WTC11 (cell line): ENCODE data around the gene SLC22A12.

Experiments
- ETV6 ChIP-seq: sonication (generic); formaldehyde crosslinking; IDR thresholded peaks from 2 replicates; pipeline ENCODE4 v1.8.1; 2022; ENCODE audit warnings: mild to moderate bottlenecking, missing genetic modification reagents
- GABPB1 ChIP-seq: sonication (generic); formaldehyde crosslinking; IDR thresholded peaks from 2 replicates; pipeline ENCODE4 v1.8.1; 2023; ENCODE audit warnings: mild to moderate bottlenecking, missing genetic modification reagents
- KAT7 ChIP-seq: sonication (generic); formaldehyde crosslinking; IDR thresholded peaks from 2 replicates; pipeline ENCODE4 v1.8.1; 2023; ENCODE audit warnings: missing genetic modification reagents, mild to moderate bottlenecking, borderline replicate concordance
- TF ChIP-seq, protein P1 (sequence below): fragments of 200-600 bp; IDR thresholded peaks from 2 replicates; pipeline ENCODE4 v1.8.0; 2022; ENCODE audit warnings: antibody characterized with exemption
- TF ChIP-seq, protein P2 (sequence below): sonication (generic); formaldehyde crosslinking; IDR thresholded peaks from 2 replicates; pipeline ENCODE4 v1.8.1; 2023; ENCODE audit warnings: mild to moderate bottlenecking, missing genetic modification reagents, moderate library complexity

DNA sequence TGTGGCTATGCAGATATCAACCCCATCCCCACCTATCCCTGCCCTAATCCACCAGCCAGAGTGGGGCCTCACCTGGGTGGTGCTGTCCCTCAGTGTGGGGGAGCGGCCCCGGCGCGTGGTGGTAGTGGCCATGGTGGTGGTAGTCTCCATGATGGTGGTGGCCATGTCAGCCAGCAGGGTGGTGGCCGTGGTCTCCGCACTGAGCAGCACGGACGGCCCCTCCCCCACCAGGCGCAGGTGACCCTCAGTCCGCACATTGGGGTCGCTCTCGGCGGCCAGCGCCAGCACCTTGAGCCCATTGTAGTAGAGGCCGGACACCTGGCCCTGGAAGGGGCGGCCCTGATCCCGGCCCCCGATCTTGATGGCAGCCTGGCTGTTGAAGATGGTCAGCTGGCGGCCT, 31.7 kb downstream of the SLC22A12 start:
- TF ChIP-seq ETV6, result no peak
- TF ChIP-seq, protein P1, sequence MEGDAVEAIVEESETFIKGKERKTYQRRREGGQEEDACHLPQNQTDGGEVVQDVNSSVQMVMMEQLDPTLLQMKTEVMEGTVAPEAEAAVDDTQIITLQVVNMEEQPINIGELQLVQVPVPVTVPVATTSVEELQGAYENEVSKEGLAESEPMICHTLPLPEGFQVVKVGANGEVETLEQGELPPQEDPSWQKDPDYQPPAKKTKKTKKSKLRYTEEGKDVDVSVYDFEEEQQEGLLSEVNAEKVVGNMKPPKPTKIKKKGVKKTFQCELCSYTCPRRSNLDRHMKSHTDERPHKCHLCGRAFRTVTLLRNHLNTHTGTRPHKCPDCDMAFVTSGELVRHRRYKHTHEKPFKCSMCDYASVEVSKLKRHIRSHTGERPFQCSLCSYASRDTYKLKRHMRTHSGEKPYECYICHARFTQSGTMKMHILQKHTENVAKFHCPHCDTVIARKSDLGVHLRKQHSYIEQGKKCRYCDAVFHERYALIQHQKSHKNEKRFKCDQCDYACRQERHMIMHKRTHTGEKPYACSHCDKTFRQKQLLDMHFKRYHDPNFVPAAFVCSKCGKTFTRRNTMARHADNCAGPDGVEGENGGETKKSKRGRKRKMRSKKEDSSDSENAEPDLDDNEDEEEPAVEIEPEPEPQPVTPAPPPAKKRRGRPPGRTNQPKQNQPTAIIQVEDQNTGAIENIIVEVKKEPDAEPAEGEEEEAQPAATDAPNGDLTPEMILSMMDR, result no peak
- TF ChIP-seq GABPB1 (CRISPR knock-in tag), result no peak
- no peak for TF ChIP-seq KAT7
- TF ChIP-seq, protein P2, sequence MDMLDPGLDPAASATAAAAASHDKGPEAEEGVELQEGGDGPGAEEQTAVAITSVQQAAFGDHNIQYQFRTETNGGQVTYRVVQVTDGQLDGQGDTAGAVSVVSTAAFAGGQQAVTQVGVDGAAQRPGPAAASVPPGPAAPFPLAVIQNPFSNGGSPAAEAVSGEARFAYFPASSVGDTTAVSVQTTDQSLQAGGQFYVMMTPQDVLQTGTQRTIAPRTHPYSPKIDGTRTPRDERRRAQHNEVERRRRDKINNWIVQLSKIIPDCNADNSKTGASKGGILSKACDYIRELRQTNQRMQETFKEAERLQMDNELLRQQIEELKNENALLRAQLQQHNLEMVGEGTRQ (CRISPR knock-in tag), result no peak
